MV-4-11 (cell line): ENCODE data around the gene LRSAM1.

Experiments used
- DNase-seq: peaks from one replicate; lab custom pipeline; 2025; lab: John Stamatoyannopoulos, UW

LRSAM1 gene

GRCh38 chr9:127534250-127534906 is 83.1 kb downstream of the LRSAM1 start:
- DNase-seq = no peak

DNA sequence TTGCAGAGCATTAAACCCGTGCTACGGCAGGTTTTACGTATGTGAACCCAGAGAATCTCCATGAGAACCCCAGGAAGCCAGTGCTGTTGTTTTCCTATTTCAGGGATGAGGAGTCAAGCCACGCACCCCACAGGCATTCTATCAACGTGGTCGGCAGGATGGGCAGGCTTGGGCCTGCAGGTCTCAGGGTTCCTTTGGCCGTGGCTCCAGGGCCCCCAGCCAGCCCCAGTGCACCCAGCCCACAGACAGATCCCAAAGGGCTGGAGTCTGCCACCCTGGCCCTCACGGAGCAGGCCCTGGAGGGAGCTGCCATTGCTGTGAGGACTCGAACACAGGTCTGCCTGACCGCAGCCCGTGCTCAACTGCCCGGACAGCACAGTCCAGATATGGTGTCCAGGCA is 83.6 kb downstream of the LRSAM1 start:
- DNase-seq = no peak

GRCh38 chr9:127535396-127535795 is 84.1 kb downstream of the LRSAM1 start:
- DNase-seq = no peak

- no peak for DNase-seq
Measured at GRCh38 chr9:127535834-127536233, 84.5 kb downstream of the LRSAM1 start.

DNA sequence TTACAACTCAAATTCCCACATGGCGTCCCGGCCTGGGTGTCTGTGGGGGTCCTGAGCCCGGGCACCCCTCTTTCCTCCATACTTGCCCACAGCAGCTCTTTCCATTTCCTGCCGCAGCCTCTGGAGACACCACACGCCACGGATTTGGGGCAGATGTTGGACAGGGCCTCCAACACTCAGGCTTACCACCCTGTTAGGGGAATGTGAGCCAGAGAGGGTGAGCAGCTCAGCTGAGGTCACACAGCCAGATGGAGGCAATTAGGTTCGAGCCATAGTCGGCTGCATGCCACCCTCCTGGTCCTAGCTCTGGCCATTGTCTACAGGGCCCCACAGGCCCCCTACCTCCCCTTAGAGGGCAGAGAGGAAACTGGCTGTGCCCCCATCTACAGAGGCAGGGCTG is 85.2 kb downstream of the LRSAM1 start:
- DNase-seq = no peak

DNA sequence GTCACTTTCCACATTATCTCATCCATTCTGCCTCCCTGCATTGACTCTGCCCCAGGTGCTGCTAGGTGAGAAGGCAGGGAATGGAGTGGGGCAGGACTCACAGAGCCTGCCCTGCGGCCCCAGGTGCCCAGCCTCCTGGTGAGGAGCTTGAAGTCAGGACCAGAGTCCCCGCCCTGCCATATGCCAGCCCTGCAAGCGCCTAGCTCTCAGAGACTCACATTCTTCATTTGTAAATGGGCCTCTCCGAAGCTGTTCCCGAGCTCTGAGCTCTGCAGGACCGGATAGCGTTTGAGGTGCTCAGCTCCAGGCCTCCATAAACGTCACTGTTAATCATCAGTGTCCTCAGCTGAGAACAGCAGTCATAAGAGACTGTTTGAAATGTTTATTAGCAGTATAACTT is 85.7 kb downstream of the LRSAM1 start:
- DNase-seq = no peak

- no peak for DNase-seq
Measured at GRCh38 chr9:127537792-127538191, 86.5 kb downstream of the LRSAM1 start.

GRCh38 chr9:127538849-127539258 is 87.5 kb downstream of the LRSAM1 start:
- DNase-seq = no peak

GRCh38 chr9:127539259-127539981 is 88.1 kb downstream of the LRSAM1 start:
- no peak for DNase-seq

DNA sequence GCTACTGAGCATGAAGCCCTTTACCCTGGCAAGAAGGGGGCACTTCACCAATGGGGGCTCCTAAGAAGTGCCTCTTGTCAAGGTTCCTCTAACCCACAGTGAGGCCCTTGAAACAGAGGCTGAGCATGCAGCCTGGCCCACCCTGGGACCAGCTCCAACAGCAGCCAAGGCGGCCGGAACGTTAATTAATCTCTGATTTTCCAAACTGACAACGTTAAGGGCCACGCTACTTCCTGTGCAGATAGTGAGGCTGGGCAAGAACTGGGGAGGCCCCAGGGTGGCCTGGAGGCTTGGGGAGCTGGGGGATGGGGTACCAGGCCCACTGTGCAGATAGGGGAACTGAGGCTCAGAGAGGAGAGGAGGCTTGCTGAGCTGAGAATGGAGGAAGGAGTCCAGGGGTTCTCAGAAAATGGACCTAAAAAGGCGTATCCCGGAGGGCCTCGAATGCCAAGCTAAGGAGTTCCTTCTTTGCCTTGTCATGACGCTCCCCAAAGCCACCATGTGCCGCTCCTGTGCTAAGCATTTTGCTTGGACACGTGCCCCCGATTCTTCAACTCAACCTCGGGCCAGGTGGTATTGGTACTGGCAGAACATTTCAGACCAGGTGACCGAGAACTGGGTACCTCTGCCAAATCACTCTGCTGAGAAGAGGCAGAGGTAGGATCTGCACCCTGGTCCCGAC is 88.8 kb downstream of the LRSAM1 start:
- DNase-seq = no peak

- no peak for DNase-seq
Measured at GRCh38 chr9:127540664-127541041, 89.3 kb downstream of the LRSAM1 start.

DNA sequence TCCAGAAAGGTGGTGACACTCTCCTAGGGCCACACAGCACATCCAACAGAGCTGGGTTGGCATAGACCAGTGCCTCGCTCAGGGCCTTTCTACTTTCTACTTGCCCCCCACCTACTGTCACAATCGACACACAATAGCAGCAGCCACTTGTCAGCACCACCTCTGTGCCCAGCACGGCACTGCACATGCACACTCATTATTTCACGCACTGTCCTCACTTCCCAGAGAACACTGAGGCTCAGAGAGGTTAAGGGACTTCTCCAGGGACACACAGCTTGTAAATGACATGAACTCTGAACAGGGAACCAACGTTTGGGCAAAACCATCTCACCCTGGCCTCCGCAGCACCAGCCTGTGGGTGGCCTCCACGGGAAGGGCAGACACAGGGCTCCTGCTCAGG is 89.9 kb downstream of the LRSAM1 start:
- DNase-seq = no peak

GRCh38 chr9:127541865-127542264 is 90.6 kb downstream of the LRSAM1 start:
- no peak for DNase-seq

DNA sequence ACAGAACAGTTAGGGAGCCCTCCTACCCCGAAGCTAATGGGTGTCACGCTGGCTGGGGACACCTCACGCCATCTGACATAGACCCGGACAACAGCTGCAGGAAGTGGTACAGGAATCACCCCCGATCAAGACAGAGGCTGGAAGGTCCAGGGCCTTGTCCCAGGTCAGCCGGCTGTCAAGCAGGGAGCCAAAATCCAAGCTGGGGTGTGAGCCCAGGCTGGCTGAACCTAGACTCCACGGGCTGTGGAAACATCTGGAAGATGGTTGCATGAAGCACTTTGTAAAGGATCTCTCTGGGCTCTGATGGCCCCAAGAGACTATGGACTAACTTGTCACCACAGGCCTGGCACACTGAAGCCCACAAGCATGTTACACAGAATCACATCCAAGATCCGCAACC is 91.9 kb downstream of the LRSAM1 start:
- DNase-seq = no peak

DNA sequence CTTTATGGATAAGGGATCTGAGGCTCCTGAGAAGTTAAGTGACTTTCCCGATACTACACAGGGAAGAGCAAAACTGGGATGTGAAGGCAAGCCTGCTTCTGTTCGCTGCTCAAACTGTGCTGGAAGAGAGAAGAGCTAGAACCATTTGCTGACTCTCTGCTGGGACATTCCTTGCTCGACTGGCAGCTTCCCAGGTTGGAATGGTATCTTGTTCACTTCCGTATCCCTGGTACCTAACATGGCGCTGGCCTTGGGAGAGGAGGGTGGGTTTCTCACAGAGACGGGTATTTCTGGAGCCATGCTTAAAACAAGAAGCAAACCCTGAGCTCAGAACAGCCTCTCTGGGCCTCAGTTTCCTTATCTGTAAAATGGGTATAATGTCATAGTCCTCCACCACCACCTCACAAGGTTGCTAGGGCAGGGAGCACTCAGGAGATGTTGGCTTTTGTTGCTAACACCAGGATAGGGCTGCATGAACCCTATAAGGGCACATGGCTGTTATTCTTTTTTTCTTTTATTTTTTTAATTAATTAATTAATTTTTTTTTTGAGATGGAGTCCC is 92.7 kb downstream of the LRSAM1 start:
- DNase-seq = no peak

DNA sequence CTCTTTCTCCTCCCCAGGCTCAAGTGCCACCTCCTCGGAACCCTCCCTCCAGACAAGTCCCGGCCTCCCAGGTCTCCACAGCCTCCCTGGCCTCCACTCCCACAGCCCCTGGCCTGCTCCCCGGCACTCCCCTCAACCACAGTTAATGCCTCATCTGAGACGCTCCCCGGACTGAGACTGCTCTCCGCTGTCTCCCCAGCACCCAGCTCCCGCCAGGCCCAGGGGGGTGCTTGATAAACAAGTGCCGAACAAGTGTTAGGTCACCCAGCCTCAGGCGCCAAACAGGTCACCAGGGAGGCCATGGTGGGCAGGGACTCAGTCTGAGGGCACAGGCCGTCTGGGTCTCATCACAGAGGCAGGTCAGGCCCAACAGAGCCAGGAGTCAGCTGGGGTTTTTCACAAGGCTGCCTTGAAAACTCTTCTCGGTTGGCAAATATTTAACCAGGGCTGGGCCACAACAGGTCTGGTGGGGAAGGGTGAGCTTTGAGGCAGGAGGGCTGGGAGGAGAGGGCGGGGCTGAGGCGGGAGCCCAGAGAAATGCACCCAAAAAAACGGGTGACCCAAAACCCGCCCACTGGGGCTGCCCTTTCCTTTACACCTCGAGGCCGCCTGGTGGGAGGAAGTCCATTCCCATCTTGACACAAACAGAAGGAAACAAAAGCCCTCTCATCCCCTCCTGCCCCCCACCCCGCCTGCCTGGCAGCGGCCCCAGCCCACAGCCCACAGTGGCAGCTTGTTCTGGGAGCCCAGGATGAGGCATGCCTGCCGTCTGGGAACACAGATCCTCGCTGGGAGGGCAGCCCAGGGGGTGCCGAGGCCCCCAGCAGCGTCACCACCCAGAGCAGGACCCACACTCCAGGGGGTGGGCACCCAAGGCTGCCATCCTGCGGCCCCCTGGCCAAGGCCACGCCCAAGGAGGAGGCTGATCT is 94.2 kb downstream of the LRSAM1 start:
- DNase-seq = no peak

DNA sequence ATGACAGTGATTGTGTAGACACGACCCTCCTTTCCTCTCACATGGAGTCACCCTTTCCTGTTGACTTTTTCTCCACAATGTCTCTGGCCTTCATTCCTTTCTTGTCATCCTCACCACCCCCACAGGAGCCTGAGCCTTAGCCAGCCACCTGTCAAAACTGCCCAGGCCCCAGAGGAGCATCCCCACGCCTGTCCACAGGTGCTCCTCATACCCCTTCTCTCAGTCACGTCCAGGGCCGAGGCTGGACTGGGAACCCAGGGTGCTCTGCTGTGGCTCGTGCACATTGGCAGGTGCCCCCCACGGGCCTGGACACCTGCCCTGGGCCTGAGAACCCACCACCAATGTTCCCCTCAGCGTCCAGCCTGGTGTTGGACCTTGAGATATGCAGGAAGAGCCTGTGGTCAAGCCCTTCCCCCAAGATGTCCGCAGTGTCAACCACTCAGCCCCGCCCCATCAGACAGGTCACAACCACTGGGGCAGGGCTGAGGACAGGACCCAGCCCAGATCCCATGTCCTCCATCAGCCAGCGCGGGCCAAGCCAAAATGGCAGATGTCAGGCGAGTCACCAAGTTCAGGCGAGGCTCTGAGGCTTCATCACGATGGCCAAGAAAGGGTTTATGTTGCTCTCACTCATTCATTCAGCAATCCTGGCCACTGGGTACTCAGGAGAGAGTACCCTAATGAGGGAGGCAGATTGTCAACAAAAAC is 95.0 kb downstream of the LRSAM1 start:
- no peak for DNase-seq

DNA sequence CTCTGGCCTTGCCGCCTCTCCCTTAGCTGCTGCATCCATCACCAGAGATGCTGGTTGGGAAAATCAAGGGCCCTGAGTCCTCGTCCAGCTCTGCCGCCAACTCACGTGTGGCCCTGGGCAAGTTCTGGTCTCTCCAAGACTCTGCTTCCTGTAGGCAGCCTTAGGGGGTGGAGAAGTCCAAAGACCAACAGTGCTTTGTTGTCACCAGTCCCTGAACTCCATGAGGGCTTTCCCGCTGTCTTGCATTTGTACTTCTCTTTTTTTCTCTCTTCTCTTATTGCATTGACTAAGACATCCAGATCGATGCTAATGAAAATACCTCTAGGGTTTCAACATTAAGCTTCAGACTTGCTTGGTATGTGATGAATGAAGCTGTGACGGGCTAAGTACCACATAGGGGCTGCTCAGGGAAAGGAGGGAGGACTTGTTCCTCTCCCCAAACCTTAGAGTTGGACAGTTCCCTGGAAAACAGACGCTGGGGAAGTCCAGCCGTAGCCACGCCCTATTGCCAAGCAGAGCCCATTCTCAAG is 97.1 kb downstream of the LRSAM1 start:
- peak; percentile 27 for DNase-seq

GRCh38 chr9:127549218-127549617 is 97.9 kb downstream of the LRSAM1 start:
- DNase-seq = no peak

GRCh38 chr9:127549751-127550150 is 98.4 kb downstream of the LRSAM1 start:
- DNase-seq = no peak

DNA sequence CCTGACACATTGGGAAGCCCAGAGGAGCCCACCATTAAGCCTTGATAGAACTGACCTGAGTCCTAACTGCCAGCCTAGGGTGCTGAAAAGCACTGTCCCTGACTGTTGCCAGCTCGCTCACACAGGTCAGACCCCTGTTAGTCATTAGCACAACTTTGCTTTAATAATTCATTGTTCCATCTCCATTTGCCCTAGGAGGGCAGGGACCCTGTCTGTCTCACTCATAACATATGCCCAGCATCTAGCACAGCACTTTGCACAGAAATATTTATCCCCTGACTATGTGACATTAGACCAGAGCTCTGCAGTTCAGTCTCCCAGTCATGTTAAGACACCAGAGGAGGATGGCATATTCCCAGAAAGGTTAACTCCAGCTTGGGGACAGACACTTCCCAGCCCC is 99.0 kb downstream of the LRSAM1 start:
- no peak for DNase-seq
